22Rv1 (cell line): ENCODE results near the gene CYP11A1.

Experiments
- ZFX ChIP-seq: fragments of 450-650 bp; IDR thresholded peaks from 2 replicates; pipeline ENCODE4 v1.6.1; 2017; ENCODE audit warnings: antibody characterized with exemption, borderline replicate concordance
- TF ChIP-seq, protein P1 (sequence below): fragments of 450-650 bp; IDR thresholded peaks from 2 replicates; pipeline ENCODE4 v1.5.1; 2017; ENCODE audit warnings: mild to moderate bottlenecking

DNA sequence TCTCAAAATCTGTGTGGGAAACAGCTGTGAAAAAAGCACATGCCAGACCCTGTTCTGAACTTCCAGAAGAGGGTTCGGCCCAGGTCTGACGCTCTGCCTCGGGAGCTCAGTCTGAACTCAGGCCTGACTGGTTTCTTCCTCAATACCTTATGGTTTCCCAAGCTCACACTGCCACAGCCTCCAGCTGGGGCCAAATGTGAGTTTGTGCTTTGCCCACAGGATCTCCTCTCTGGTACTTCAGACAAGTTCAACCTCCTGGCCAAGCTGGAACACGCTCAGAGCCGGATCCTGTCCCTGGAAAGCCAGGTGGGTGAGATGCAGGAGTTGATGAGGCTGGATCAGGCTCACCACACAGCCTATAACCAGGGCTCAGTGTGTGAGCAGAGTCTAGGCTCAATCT lies 33.8 kb downstream of the CYP11A1 start:
- TF ChIP-seq, protein P1, sequence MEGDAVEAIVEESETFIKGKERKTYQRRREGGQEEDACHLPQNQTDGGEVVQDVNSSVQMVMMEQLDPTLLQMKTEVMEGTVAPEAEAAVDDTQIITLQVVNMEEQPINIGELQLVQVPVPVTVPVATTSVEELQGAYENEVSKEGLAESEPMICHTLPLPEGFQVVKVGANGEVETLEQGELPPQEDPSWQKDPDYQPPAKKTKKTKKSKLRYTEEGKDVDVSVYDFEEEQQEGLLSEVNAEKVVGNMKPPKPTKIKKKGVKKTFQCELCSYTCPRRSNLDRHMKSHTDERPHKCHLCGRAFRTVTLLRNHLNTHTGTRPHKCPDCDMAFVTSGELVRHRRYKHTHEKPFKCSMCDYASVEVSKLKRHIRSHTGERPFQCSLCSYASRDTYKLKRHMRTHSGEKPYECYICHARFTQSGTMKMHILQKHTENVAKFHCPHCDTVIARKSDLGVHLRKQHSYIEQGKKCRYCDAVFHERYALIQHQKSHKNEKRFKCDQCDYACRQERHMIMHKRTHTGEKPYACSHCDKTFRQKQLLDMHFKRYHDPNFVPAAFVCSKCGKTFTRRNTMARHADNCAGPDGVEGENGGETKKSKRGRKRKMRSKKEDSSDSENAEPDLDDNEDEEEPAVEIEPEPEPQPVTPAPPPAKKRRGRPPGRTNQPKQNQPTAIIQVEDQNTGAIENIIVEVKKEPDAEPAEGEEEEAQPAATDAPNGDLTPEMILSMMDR: no peak
- TF ChIP-seq ZFX: no peak
